ENCODE data around the gene FBXL12. TPM values are rescaled to one million over a fixed set of nuclear protein-coding genes. Genes with fewer than 3 reads are reported as not detected.

The FBXL12 gene, protein sequence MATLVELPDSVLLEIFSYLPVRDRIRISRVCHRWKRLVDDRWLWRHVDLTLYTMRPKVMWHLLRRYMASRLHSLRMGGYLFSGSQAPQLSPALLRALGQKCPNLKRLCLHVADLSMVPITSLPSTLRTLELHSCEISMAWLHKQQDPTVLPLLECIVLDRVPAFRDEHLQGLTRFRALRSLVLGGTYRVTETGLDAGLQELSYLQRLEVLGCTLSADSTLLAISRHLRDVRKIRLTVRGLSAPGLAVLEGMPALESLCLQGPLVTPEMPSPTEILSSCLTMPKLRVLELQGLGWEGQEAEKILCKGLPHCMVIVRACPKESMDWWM
- 28.1 and 29.0 TPM in 2 replicates for total RNA-seq
- long read RNA-seq, transcript FBXL12-206 (3 exons, 1,843 nt): minor isoform, 8 of 42 reads
- long read RNA-seq, transcript FBXL12-201 (3 exons, 1,852 nt): major isoform, 21 of 42 reads
- long read RNA-seq, partial matches to known transcripts: 0 of 42 reads
- long read RNA-seq, other reads (novel, unspliced or antisense): 3 of 42 reads

GRCh38 chr19:9818734-9819595 is at the start of gene FBXL12:
FBXL12 (minus strand) TSS chr19:9819079; CDS start chr19:9818813, 266 bp downstream.
- no peaks in the 10 kb centered on the region for H3K27me3 Mint-ChIP-seq (ENCODE audit: unreplicated experiment)
- H3K4me3 Mint-ChIP-seq (ENCODE audit: unreplicated experiment): peak within 1 kb of the TSS; percentile 89
- peak; percentile 100 for DNase-seq (ENCODE audit: extremely low spot score, unreplicated experiment)
- no peak for TF ChIP-seq CTCF (IDR thresholded peaks at IDR 0.05)
- no peaks in the 10 kb centered on the region for H3K9me3 Mint-ChIP-seq (ENCODE audit: unreplicated experiment)
- peak within 1 kb of the TSS; percentile 98 for H3K27ac Mint-ChIP-seq (ENCODE audit: unreplicated experiment)
- peaks cover 10% of the 10 kb centered on the region for H3K36me3 Mint-ChIP-seq (ENCODE audit: unreplicated experiment)
- peaks cover 40% of the 10 kb centered on the region for H3K4me1 Mint-ChIP-seq (ENCODE audit: unreplicated experiment)

- Mint-ChIP-seq H3K27ac (ENCODE audit: unreplicated experiment) (no peak overlapping the region), H3K27me3 (ENCODE audit: unreplicated experiment) (no peaks in the 10 kb centered on the region), H3K36me3 (ENCODE audit: unreplicated experiment) (peaks cover 3% of the 10 kb centered on the region), H3K4me3 (ENCODE audit: unreplicated experiment) (no peak overlapping the region), H3K4me1 (ENCODE audit: unreplicated experiment) (no peaks in the 10 kb centered on the region), H3K9me3 (ENCODE audit: unreplicated experiment) (no peaks in the 10 kb centered on the region)
- no peak for DNase-seq (ENCODE audit: extremely low spot score, unreplicated experiment)
- no peak for TF ChIP-seq CTCF (IDR thresholded peaks at IDR 0.05)
Observed at GRCh38 chr19:9865732-9866501, 47.0 kb upstream of the FBXL12 start.

GRCh38 chr19:9863759-9864158 is 44.9 kb upstream of the FBXL12 start:
- Mint-ChIP-seq H3K27me3 (ENCODE audit: unreplicated experiment) (no peaks in the 10 kb centered on the region), H3K27ac (ENCODE audit: unreplicated experiment) (no peak overlapping the region), H3K4me3 (ENCODE audit: unreplicated experiment) (no peak overlapping the region), H3K36me3 (ENCODE audit: unreplicated experiment) (peaks cover 11% of the 10 kb centered on the region), H3K4me1 (ENCODE audit: unreplicated experiment) (no peaks in the 10 kb centered on the region), H3K9me3 (ENCODE audit: unreplicated experiment) (no peaks in the 10 kb centered on the region)
- no peak for TF ChIP-seq CTCF (IDR thresholded peaks at IDR 0.05)
- no peak for DNase-seq (ENCODE audit: extremely low spot score, unreplicated experiment)

GRCh38 chr19:9862938-9863337 is 44.1 kb upstream of the FBXL12 start:
- no peaks in the 10 kb centered on the region for H3K4me1 Mint-ChIP-seq (ENCODE audit: unreplicated experiment)
- no peak for DNase-seq (ENCODE audit: extremely low spot score, unreplicated experiment)
- no peaks in the 10 kb centered on the region for H3K9me3 Mint-ChIP-seq (ENCODE audit: unreplicated experiment)
- H3K27me3 Mint-ChIP-seq (ENCODE audit: unreplicated experiment): no peaks in the 10 kb centered on the region
- H3K27ac Mint-ChIP-seq (ENCODE audit: unreplicated experiment): no peak overlapping the region
- TF ChIP-seq CTCF (IDR thresholded peaks at IDR 0.05): no peak
- H3K4me3 Mint-ChIP-seq (ENCODE audit: unreplicated experiment): no peak overlapping the region
- H3K36me3 Mint-ChIP-seq (ENCODE audit: unreplicated experiment): peaks cover 14% of the 10 kb centered on the region

Measured in osteocyte (in vitro differentiated cells).